H1 (cell line): ENCODE measurements around the gene CACNB2. TPM values are rescaled to one million over a fixed set of nuclear protein-coding genes. Genes with fewer than 3 reads are reported as not detected.

Experiments
- CREB1 ChIP-seq: IDR thresholded peaks from 2 replicates; pipeline ENCODE4 v1.6.1; 2012; ENCODE audit warnings: inconsistent platforms
- KDM4A ChIP-seq: IDR thresholded peaks from one replicate; pipeline ENCODE4 v1.7.1; 2012; ENCODE audit warnings: low read depth, mild to moderate bottlenecking, moderate library complexity, low read length, inconsistent platforms; ENCODE audit not compliant: severe bottlenecking
- KDM5A ChIP-seq: fragments of 200-600 bp; IDR thresholded peaks from 2 replicates; pipeline ENCODE4 v1.7.1; 2012; ENCODE audit warnings: mild to moderate bottlenecking, low read length, inconsistent platforms, mixed read lengths
- SP4 ChIP-seq: IDR thresholded peaks from 2 replicates; pipeline ENCODE4 v1.6.1; 2012; ENCODE audit warnings: low read length, inconsistent platforms
- polyA plus RNA-seq, 7 experiments: library from polyadenylated mRNA; depleted of rRNA in 3 of 7; stranded (reverse) in 5 of 7; unstranded in 2 of 7; fragments of >200 nt in 5 of 7; fragments of 200-250 nt in 2 of 7; gene quantifications; 1 replicate in 5 of 7; 2 replicates in 1 of 7; 4 replicates in 1 of 7; pipeline versions ENCODE4 v1.2.1 to v1.2.3, GENCODE V29; 2011 to 2013; ENCODE audit warnings: missing spikeins in 2 of 7, mixed read lengths in 2 of 7
- total RNA-seq: library from RNA; stranded (reverse); fragmentation: NEBNext Ultra II Directional; extraction: Animal tissue kit (Norgen Biotek cat#: 25700); gene quantifications from 2 replicates; pipeline ENCODE4 v1.2.1, GENCODE V29; 2021

Gene CACNB2
- total and polyA plus RNA-seq, 2 of the 8 experiments (the other 6 are each of a cell fraction or from before 2014, with no cell fraction given), result 2.4 to 3.2 TPM

DNA sequence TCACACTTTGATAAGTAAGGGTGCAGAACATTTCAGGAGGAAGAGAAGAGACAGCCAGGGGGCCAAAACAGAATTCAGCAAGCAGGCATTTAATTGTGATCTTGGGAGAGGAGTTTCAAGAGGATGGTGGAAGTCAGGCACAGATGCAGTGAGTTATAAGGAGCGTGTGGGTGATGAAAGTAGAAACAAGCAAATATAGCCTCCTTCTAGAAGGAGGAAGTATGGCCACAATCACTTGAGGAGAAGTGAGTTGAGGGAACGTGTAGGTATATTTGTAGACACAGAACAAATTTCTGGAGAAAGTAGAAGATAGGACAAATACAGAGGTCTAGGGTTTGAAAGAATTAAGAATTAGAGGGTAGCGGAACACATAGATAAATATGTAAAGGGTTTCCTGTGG is 165.8 kb downstream of the CACNB2 start (continued):
- no peak for TF ChIP-seq SP4
- no peak for TF ChIP-seq KDM4A
- TF ChIP-seq KDM5A, result no peak
- no peak for TF ChIP-seq CREB1
